Common myeloid progenitor, CD34-positive (primary cell): Measurements from ENCODE around the gene SAMD7.

Experiments used
- CTCF ChIA-PET: fragments of 350-600 bp; sonication (Branson Sonifier 250); formaldehyde crosslinking; loops from one replicate; lab custom pipeline; 2021; ENCODE audit warnings: antibody characterized with exemption; lab: Charles Lee
- POLR2A ChIA-PET: fragments of 350-600 bp; sonication (Branson Sonifier 250); formaldehyde crosslinking; loops from one replicate; lab custom pipeline; 2021; ENCODE audit warnings: antibody characterized with exemption; lab: Charles Lee
- DNase-seq, 3 donors: peaks; one replicate each; pipeline versions ENCODE4 v3.0.0 to v3.0.0-alpha.2; 2013
- H3K27ac ChIP-seq, 2 experiments: 1 replicate in 1 of 2; 2 replicates in 1 of 2; pipeline ENCODE4 v1.7.0; 2013; ENCODE audit warnings: inconsistent platforms in 2 of 2, low read length in 2 of 2, mild to moderate bottlenecking in 2 of 2, low read depth in 1 of 2, moderate library complexity in 1 of 2; ENCODE audit not compliant: severe bottlenecking in 2 of 2, insufficient read depth in 1 of 2, poor library complexity in 1 of 2
- H3K27me3 ChIP-seq, 5 experiments: replicated peaks in 2 of 5; 1 replicate in 3 of 5; 2 replicates in 2 of 5; pipeline versions ENCODE4 v1.6.1 to v1.7.0; 2013; ENCODE audit warnings: low read length in 4 of 5, mild to moderate bottlenecking in 2 of 5, moderate library complexity in 2 of 5, inconsistent platforms in 1 of 5; ENCODE audit not compliant: insufficient read depth in 5 of 5, control insufficient read depth in 4 of 5
- H3K36me3 ChIP-seq, 4 experiments: 1 replicate in 2 of 4; 2 replicates in 2 of 4; pipeline versions ENCODE4 v1.6.1 to v1.7.0; 2013; ENCODE audit warnings: low read length in 3 of 4, control low read depth in 1 of 4, mild to moderate bottlenecking in 1 of 4; ENCODE audit not compliant: control insufficient read depth in 4 of 4, insufficient read depth in 4 of 4
- H3K4me1 ChIP-seq, 4 experiments: 1 replicate in 3 of 4; 2 replicates in 1 of 4; pipeline versions ENCODE4 v1.6.1 to v1.7.1; 2013; ENCODE audit warnings: low read length in 3 of 4, mild to moderate bottlenecking in 3 of 4, control low read depth in 1 of 4, inconsistent platforms in 1 of 4, moderate library complexity in 1 of 4; ENCODE audit not compliant: control insufficient read depth in 4 of 4, insufficient read depth in 4 of 4; ENCODE audit errors: control extremely low read depth in 1 of 4
- H3K4me3 ChIP-seq, 7 experiments: 1 replicate in 4 of 7; 2 replicates in 3 of 7; pipeline versions ENCODE4 v1.5.1 to v1.7.0; 2013; ENCODE audit warnings: mild to moderate bottlenecking in 7 of 7, low read length in 6 of 7, moderate library complexity in 6 of 7, inconsistent platforms in 2 of 7, low read depth in 2 of 7, control low read depth in 1 of 7; ENCODE audit not compliant: insufficient read depth in 4 of 7, control insufficient read depth in 1 of 7; ENCODE audit errors: extremely low read depth in 1 of 7
- H3K9me3 ChIP-seq, 5 experiments: 1 replicate in 4 of 5; 2 replicates in 1 of 5; pipeline versions ENCODE4 v1.6.1 to v1.7.1; 2013; ENCODE audit warnings: low read length in 4 of 5, mild to moderate bottlenecking in 2 of 5, inconsistent platforms in 1 of 5, low read depth in 1 of 5, moderate library complexity in 1 of 5; ENCODE audit not compliant: control insufficient read depth in 4 of 5, insufficient read depth in 2 of 5; ENCODE audit errors: control extremely low read depth in 1 of 5
- WGBS: methylation state at CpG from one replicate; pipeline ENCODE4 v1.1.5; 2013; ENCODE audit not compliant: insufficient coverage; 5-methylcytosine and 5-hydroxymethylcytosine counted together

The SAMD7 gene

DNA sequence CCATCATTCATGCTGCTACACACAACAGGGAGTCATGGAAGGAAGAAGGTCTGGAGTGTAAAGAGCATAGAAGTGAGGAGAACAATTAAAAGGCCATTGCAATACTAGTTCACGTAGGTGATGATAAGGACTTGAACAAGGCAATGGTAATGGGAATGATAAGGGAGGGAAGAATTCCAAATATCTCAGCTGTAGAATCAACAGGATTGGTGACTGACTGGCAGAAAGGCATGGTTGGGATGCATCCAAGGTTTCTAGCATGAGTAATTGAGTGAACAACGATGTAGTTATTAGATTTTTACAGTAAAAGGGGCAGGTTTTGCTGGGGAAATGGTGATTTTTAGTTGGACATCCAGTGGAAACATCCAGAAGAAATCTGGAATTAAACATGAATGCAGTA lies 52.8 kb downstream of the SAMD7 start:
- Histone ChIP-seq H3K4me3 (no peak overlapping the region), H3K36me3 (no peaks in the 10 kb centered on the region), H3K27ac (no peak overlapping the region), H3K27me3 (no peaks in the 10 kb centered on the region), H3K4me1 (peaks cover 11 to 21% (median 14%) of the 10 kb centered on the region in 4 experiments), H3K9me3 (no peaks in the 10 kb centered on the region)
- no peak for DNase-seq
- ChIA-PET POLR2A (no interaction called here), CTCF (interaction anchor here (2.9 to 4.2 kb wide), 2 partner anchors 15 to 100 kb away, joined by 10 to 26 read pairs; no protein-coding TSS in a partner anchor)
- WGBS, result 96% methylated on average over 2 of the region's 2 CpGs

DNA sequence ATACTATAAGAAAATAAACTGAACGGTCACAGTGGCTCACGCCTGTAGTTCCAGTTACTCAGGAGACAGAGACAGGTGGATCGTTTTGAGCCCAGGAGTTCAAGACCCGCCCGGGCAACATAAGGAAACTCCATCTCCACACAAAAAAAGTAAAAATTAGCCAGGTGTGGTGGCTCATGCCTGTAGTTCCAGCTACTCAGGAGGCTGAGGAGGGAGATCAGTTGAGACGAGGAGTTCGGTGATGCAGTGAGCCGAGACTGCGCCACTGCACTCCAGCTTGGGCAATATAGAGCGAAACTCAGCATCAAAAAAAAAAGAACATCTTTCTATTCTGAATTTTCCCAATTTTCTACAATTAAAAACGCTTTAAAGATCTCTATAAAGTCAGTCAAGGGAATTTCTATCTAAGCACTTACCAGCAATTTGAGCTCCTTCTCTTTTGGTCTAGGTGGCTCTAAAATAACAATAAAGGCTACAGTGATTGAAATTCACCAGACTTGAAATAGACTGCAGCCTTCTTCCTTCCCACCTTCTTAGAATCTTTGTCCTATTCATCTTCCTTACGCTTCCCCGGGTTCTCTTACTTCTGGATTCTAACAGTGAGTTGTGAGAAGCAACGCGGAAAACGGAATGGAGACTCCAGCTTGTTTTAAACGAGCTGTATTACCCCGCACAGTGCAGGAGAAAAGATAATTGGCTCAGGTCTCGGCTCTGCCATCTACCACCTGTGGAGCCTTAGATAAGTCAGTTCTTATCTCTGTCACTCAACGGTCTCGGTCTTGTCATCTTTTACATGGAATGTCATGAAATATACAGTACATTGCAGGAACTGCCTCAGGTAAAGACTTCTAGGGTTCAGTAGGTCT lies 54.4 kb downstream of the SAMD7 start:
- Histone ChIP-seq H3K4me3 (peak overlapping the region; percentile 57 to 98 (median 90)), H3K4me1 (peaks cover 11 to 23% (median 14%) of the 10 kb centered on the region in 4 experiments), H3K36me3 (no peaks in the 10 kb centered on the region), H3K27ac (peak overlapping the region; percentile 87 to 92), H3K27me3 (no peaks in the 10 kb centered on the region), H3K9me3 (no peaks in the 10 kb centered on the region)
- POLR2A ChIA-PET, result interaction anchor here (1.1 kb wide), 1 partner anchor 201 kb away, joined by 3 read pairs; the partner anchor contains the start of gene TERC
- CTCF ChIA-PET, result interaction anchor here (1.1 to 4.2 kb wide), 8 partner anchors 10 to 112 kb away, joined by 3 to 26 read pairs (median 10); no protein-coding TSS in a partner anchor
- no peak for DNase-seq
- 61% methylated on average over 14 of the region's 21 CpGs for WGBS

DNA sequence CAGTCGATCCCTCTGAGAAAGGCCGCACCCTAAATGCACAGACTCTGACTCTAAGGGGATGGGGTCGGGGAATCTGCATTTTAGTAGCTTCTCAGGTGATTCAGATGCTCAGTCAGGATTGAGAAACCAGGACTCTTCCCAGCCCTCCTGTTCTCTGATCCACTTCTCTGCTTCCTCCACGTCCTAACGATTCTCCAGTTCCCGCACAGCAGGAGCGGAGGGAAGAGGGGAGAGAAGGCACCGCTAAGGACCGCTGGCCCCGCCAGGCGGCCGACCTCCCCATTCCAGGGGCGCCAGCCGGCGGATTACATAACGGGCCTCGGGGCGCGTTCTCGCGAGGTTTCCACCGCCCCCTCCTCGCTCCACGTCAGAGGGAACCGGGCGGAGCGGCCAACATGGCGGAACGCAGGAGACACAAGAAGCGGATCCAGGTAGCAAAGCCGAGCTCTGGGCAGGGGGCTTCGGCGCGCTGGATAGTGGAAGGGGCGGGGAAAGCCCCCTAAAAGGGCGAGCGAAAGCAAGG lies 55.1 kb downstream of the SAMD7 start, which contains the start of gene SEC62:
Gene SEC62 (plus strand): TSS at position 380 of the 523 bp plus-strand sequence. CDS start 16 bp downstream, at position 396.
- POLR2A ChIA-PET, result interaction anchor here (0.9 to 1.1 kb wide), 4 partner anchors 18 to 202 kb away, joined by 3 to 4 read pairs (median 3); partner anchors contain the start of genes MYNN and TERC
- Histone ChIP-seq H3K27me3 (no peaks in the 10 kb centered on the region), H3K4me3 (peak within 1 kb of the TSS; percentile 57 to 98 (median 90)), H3K27ac (peak within 1 kb of the TSS; percentile 87 to 92), H3K9me3 (no peaks in the 10 kb centered on the region), H3K4me1 (peaks cover 11 to 23% (median 14%) of the 10 kb centered on the region in 4 experiments), H3K36me3 (peaks cover 0 to 5% (median 0%) of the 10 kb centered on the region in 4 experiments)
- 0% methylated on average over 27 of the region's 37 CpGs for WGBS
- CTCF ChIA-PET, result interaction anchor here (0.8 to 4.2 kb wide), 15 partner anchors 9 to 207 kb away, joined by 3 to 26 read pairs (median 4); no protein-coding TSS in a partner anchor
- peak; percentile 95 to 98 (median 97) for DNase-seq

DNA sequence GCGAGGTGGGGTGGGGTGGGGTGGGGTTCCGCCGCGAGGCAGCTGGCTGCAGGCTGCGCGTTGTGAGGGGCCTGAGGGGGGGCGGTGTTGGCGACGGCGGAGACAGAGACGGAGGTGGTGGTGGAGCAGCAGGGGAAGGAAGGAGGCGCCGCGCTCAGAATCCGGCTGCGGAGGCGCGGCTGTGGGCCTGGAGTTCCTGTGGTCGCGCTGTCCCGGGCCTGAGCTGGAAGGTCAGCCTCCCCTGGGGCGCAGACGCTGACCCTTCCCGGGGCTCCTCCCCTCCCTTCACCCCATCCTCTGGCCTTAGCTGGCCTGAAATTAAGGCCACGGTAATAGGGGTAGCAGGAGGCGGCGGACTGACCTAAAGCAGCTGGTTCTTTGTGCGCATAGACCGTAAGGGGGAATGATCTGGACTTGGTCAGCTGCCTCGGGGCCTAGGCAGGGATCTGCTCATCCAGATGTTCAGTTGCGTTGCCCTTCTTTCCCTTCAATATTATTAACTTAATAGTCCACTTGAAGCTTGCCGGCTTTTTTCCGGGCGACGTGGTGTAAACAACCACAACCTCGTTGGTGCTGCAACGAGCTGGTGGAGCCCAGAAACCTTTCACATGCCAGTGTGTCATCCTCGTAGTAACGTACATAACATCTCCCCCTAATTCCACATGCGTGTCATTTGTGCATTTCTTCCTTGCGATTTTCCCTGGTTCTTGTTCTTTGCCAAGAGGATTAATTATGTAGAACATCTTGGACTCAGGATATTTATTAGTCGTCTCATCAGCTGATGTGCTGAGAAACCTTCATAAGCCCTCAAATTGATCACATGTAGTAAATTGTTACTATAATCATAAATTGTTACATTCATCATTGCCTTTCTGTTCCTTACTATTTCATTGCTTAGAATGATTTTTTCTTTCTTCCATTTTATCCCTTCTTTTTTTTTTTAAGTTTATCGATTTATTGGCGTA lies 55.9 kb downstream of the SAMD7 start:
- H3K4me1 ChIP-seq, result peaks cover 11 to 27% (median 16%) of the 10 kb centered on the region in 4 experiments
- no peaks in the 10 kb centered on the region for H3K27me3 ChIP-seq
- peak overlapping the region; percentile 57 to 98 (median 90) for H3K4me3 ChIP-seq
- H3K27ac ChIP-seq, result peak overlapping the region; percentile 87 to 92
- no peaks in the 10 kb centered on the region for H3K9me3 ChIP-seq
- WGBS, result 4% methylated on average over 24 of the region's 44 CpGs
- ChIA-PET POLR2A (interaction anchor here (0.6 to 1.1 kb wide), 5 partner anchors 17 to 203 kb away, joined by 3 to 4 read pairs (median 3); partner anchors contain the start of genes MYNN and TERC), CTCF (interaction anchor here (0.7 to 4.2 kb wide), 14 partner anchors 8 to 208 kb away, joined by 3 to 26 read pairs (median 4); no protein-coding TSS in a partner anchor)
- peaks cover 0 to 5% (median under 1%) of the 10 kb centered on the region in 4 experiments for H3K36me3 ChIP-seq
- peak; percentile 12 to 83 (median 77) for DNase-seq

DNA sequence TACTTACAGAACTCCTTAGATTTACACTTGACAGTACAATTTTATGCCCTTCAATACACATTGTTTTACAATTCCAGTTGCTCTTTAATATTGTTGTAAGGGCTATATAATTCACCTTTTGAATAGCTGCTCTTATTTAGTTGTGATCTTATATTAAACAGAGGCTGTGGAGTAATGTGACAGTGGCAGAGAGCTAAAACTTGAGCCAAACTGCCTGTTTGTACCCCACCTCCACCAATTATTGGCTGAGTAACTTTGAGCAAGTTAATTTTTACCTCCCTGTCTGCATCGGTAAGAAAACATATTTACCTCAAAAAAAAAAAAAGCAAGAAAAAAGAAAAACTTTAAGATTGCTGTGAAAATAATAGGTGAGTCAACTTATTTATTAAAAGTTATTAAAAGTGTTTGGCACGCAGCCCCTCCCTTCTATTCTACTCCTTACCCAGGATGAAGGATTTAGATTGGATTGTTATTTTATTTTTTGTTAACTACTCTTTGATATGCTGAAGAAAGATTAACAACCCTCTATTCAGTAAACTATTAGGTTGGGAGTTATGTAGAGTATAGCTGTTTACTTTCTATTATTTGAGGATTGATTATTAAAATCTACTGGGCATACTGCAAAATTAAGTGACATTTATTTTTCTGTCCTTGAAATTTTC lies 57.0 kb downstream of the SAMD7 start:
- H3K9me3 ChIP-seq, result no peaks in the 10 kb centered on the region
- H3K27me3 ChIP-seq, result no peaks in the 10 kb centered on the region
- no peak for DNase-seq
- H3K27ac ChIP-seq, result peak overlapping the region in 1 of 2 experiments; percentile 92
- POLR2A ChIA-PET, result interaction anchor here (0.5 kb wide), 1 partner anchor 122 kb away, joined by 3 read pairs; no protein-coding TSS in a partner anchor
- H3K4me1 ChIP-seq, result peaks cover 11 to 28% (median 17%) of the 10 kb centered on the region in 4 experiments
- peak overlapping the region in 3 of 7 experiments; percentile 81 to 98 (median 93) for H3K4me3 ChIP-seq
- CTCF ChIA-PET, result interaction anchor here (3.2 to 4.1 kb wide), 3 partner anchors 9 to 38 kb away, joined by 11 to 21 read pairs (median 13); no protein-coding TSS in a partner anchor
- peaks cover 0 to 5% (median 2%) of the 10 kb centered on the region in 4 experiments for H3K36me3 ChIP-seq
- WGBS, result no CpG with 5 or more reads among the region's 2 CpGs
